ENCODE measurements around the gene IL2RG.

Gene IL2RG

GRCh38 chrX:71068044-71068918 lies 43.1 kb downstream of the IL2RG start, which contains the start of gene SNX12:
SNX12 (minus strand) TSS chrX:71068334; CDS start chrX:71068306, 28 bp downstream.
- DNase-seq (ENCODE audit: low spot score), result peak; percentile 92

GRCh38 chrX:71067712-71068043 lies 43.7 kb downstream of the IL2RG start:
- DNase-seq (ENCODE audit: low spot score), result no peak

- DNase-seq (ENCODE audit: low spot score), result no peak
These were observed 44.3 kb downstream of the IL2RG start for GRCh38 chrX:71067089-71067488.

GRCh38 chrX:71060127-71060526 lies 51.2 kb downstream of the IL2RG start:
- DNase-seq (ENCODE audit: low spot score), result no peak

GRCh38 chrX:71057848-71058530 lies 53.4 kb downstream of the IL2RG start:
- DNase-seq (ENCODE audit: low spot score), result no peak

All from AG08395 (cell line).